ENCODE results near the gene AHSA1. TPM values are rescaled to one million over a fixed set of nuclear protein-coding genes. Genes with fewer than 3 reads are reported as not detected.

AHSA1 gene
- total RNA-seq, 1 donor from 2014 or later = 74.7 TPM

Other genes starting within 250 kb of the AHSA1 start
- not detected for gene NGB, start 186.9 kb upstream of the AHSA1 start, total RNA-seq (ENCODE audit: unreplicated experiment)
- gene POMT2, start 137.2 kb upstream of the AHSA1 start, total RNA-seq (ENCODE audit: unreplicated experiment) = 33.8 TPM
- gene GSTZ1, start 137.1 kb upstream of the AHSA1 start, total RNA-seq (ENCODE audit: unreplicated experiment) = 20.0 TPM
- 9.9 TPM for gene TMED8, start 81.0 kb upstream of the AHSA1 start, total RNA-seq (ENCODE audit: unreplicated experiment)
- gene SAMD15, start 80.7 kb upstream of the AHSA1 start, total RNA-seq (ENCODE audit: unreplicated experiment) = 1.7 TPM
- 0.49 TPM for gene NOXRED1, start 34.6 kb upstream of the AHSA1 start, total RNA-seq (ENCODE audit: unreplicated experiment)
- 28.7 TPM for gene VIPAS39, start 492 bp upstream of the AHSA1 start, total RNA-seq (ENCODE audit: unreplicated experiment)
- gene ISM2, start 40.7 kb downstream of the AHSA1 start, total RNA-seq (ENCODE audit: unreplicated experiment) = 0.21 TPM
- gene SPTLC2, start 158.5 kb downstream of the AHSA1 start, total RNA-seq (ENCODE audit: unreplicated experiment) = 63.6 TPM
- gene ALKBH1, start 249.9 kb downstream of the AHSA1 start, total RNA-seq (ENCODE audit: unreplicated experiment) = 10.8 TPM

Measured in endothelial cell (in vitro differentiated cells).